Smooth muscle cell (in vitro differentiated cells): ENCODE data around the gene WAPL. TPM values are rescaled to one million over a fixed set of nuclear protein-coding genes. Genes with fewer than 3 reads are reported as not detected.

Experiments used
- DNase-seq: peaks from one replicate; lab custom pipeline; 2025; ENCODE audit not compliant: unreplicated experiment; lab: John Stamatoyannopoulos, UW
- H2AFZ ChIP-seq: fragments of 200-600 bp; sonication (generic); 2 replicates; pipeline ENCODE4 v1.6.0; 2016; ENCODE audit warnings: antibody characterized with exemption, low read depth, mild to moderate bottlenecking
- H3F3A ChIP-seq: fragments of 200-600 bp; sonication (generic); 2 replicates; pipeline ENCODE4 v1.6.0; 2017; ENCODE audit warnings: antibody characterized with exemption, low read depth
- H3K27ac ChIP-seq: fragments of 200-600 bp; sonication (generic); 2 replicates; pipeline ENCODE4 v1.5.1; 2016; ENCODE audit warnings: low read depth, mild to moderate bottlenecking
- H3K27me3 ChIP-seq: fragments of 200-600 bp; sonication (generic); 2 replicates; pipeline ENCODE4 v1.6.1; 2016; ENCODE audit warnings: low read depth, mild to moderate bottlenecking
- H3K36me3 ChIP-seq: fragments of 200-600 bp; sonication (generic); 2 replicates; pipeline ENCODE4 v1.5.1; 2016; ENCODE audit warnings: low read depth
- H3K4me1 ChIP-seq: fragments of 200-600 bp; sonication (generic); 2 replicates; pipeline ENCODE4 v1.5.1; 2016; ENCODE audit warnings: low read depth
- H3K4me2 ChIP-seq: fragments of 200-600 bp; sonication (generic); 2 replicates; pipeline ENCODE4 v1.6.0; 2016; ENCODE audit warnings: mild to moderate bottlenecking
- H3K4me3 ChIP-seq: fragments of 200-600 bp; sonication (generic); 2 replicates; pipeline ENCODE4 v1.5.1; 2016; ENCODE audit warnings: mild to moderate bottlenecking
- H3K79me2 ChIP-seq: fragments of 200-600 bp; sonication (generic); 2 replicates; pipeline ENCODE4 v1.6.0; 2016; ENCODE audit warnings: low read depth, mild to moderate bottlenecking
- H3K9ac ChIP-seq: fragments of 200-600 bp; sonication (generic); 2 replicates; pipeline ENCODE4 v1.6.0; 2016; ENCODE audit warnings: low read depth
- H3K9me3 ChIP-seq: fragments of 200-600 bp; sonication (generic); replicated peaks from 2 replicates; pipeline ENCODE4 v1.5.1; 2016; ENCODE audit warnings: low read depth
- H4K20me1 ChIP-seq: fragments of 200-600 bp; sonication (generic); 2 replicates; pipeline ENCODE4 v1.6.0; 2016; ENCODE audit warnings: low read depth
- CTCF ChIP-seq: fragments of 200-600 bp; sonication (generic); IDR thresholded peaks from 2 replicates; pipeline ENCODE4 v1.5.1; 2017; ENCODE audit warnings: borderline replicate concordance, mild to moderate bottlenecking, antibody characterized with exemption; ENCODE audit not compliant: insufficient read depth, poor library complexity, severe bottlenecking
- WGBS: methylation state at CpG from one replicate; pipeline ENCODE4 v1.1.7; 2016; ENCODE audit warnings: low lambda C conversion rate; 5-methylcytosine and 5-hydroxymethylcytosine counted together
- polyA plus RNA-seq: library from polyadenylated mRNA; unstranded; fragments of >200 nt; fragmentation: Nextera tagmentation; extraction: Ambion mirVana; gene quantifications from 2 replicates; pipeline ENCODE4 v1.2.1, GENCODE V29; 2016
- total RNA-seq: library from RNA; depleted of rRNA; stranded (reverse); fragments of >200 nt; gene quantifications from 2 replicates; pipeline ENCODE4 v1.2.3, GENCODE V29; 2014

The WAPL gene
- total and polyA plus RNA-seq, 2 experiments from 2014 or later, result 14.0 to 30.5 TPM

- H3K4me2 ChIP-seq, result no peak overlapping the region
- H3F3A ChIP-seq, result no peaks in the 10 kb centered on the region
- no peak for DNase-seq
- no peak overlapping the region for H3K9ac ChIP-seq
- H3K4me3 ChIP-seq, result no peak overlapping the region
- H2AFZ ChIP-seq, result no peak overlapping the region
- peaks cover 48% of the 10 kb centered on the region for H3K27me3 ChIP-seq
- no peak overlapping the region for H3K27ac ChIP-seq
- no peaks in the 10 kb centered on the region for H3K4me1 ChIP-seq
- no peak for TF ChIP-seq CTCF
- H3K9me3 ChIP-seq, result no peaks in the 10 kb centered on the region
- 93% methylated on average over 7 of the region's 7 CpGs for whole genome bisulfite sequencing
- H4K20me1 ChIP-seq, result no peaks in the 10 kb centered on the region
- no peaks in the 10 kb centered on the region for H3K79me2 ChIP-seq
- H3K36me3 ChIP-seq, result no peaks in the 10 kb centered on the region
These were observed 128.9 kb downstream of the WAPL start for GRCh38 chr10:86392723-86393094.

DNA sequence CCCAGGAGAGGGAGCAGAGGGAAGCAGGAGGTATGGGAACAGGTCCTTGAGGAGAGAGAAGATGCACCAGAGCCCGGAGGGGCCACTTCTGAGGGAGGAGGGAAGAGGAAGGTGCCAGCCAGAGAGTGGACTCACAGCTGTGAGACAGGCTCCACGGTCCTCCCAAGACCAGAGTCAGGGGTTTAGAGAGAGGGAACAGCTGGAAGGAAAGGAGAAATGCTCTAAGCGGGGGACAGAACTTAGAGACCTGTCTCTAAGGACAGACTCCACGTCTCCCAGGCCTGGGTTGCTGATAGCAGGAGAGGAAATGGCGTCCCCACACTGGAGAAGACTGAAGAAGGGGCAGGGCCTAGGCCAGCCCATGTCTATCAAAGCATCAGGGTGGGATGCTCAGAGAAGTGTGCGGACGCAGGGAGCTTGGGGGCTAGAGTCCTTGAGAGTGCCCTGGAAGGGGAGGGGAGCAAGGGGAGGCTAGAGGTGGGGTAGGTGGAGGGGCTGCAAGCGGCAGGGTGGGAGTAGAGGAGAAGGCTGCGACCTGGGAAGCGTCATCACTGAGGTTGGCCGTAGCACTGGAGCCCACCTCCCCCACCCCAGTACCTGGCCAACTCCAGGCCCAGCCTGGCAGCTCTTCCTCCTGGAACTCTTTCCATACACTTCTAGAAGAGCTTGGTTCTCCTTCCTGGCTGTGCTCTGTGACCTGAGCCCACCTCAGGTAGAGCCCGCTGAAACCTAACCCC, 129.4 kb downstream of the WAPL start:
- Histone ChIP-seq H3K27ac (no peak overlapping the region), H3K79me2 (no peaks in the 10 kb centered on the region), H3F3A (no peaks in the 10 kb centered on the region), H3K9ac (no peak overlapping the region), H3K27me3 (peaks cover 50% of the 10 kb centered on the region), H4K20me1 (no peaks in the 10 kb centered on the region), H3K4me2 (no peak overlapping the region), H3K4me1 (no peaks in the 10 kb centered on the region), H3K4me3 (no peak overlapping the region), H3K36me3 (no peaks in the 10 kb centered on the region), H2AFZ (no peak overlapping the region), H3K9me3 (no peaks in the 10 kb centered on the region)
- TF ChIP-seq CTCF, result no peak
- no peak for DNase-seq
- WGBS, result 74% methylated on average over 12 of the region's 12 CpGs

DNA sequence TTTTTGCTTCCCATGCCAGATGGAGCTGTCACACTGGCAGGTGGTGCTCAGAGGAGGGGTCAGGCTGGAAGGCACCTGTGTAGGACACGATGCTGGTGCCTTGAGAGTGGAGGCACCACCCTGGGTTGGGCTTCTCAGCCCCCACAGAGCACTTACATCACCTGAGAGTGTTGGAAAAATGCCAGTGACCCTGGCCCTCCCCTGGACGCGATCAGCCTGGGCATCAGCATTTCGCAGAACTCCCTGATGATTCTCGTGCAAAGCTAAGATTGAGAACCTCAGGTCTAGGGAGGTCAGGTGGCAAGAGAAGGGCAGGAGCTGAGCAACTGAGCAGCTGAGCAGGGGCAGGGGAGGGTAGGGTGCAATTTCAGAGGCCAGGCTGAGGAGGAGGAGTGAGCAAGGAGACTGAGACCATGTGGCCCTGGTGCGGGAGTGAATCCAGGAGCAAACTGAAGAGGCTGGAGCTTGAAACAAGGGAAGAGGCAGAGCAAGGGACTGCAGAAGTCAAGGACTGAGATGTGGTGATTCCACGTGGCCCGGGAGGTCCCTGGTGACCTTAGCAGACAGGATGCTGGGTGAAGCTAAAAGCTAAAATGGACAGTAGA, 130.3 kb downstream of the WAPL start:
- H2AFZ ChIP-seq, result no peak overlapping the region
- H3K27me3 ChIP-seq, result peaks cover 42% of the 10 kb centered on the region
- no peak for TF ChIP-seq CTCF
- DNase-seq, result no peak
- WGBS, result 92% methylated on average over 8 of the region's 8 CpGs
- H3K9ac ChIP-seq, result no peak overlapping the region
- H3K27ac ChIP-seq, result no peak overlapping the region
- no peaks in the 10 kb centered on the region for H3K36me3 ChIP-seq
- no peak overlapping the region for H3K4me3 ChIP-seq
- H3K4me2 ChIP-seq, result no peak overlapping the region
- H3K79me2 ChIP-seq, result no peaks in the 10 kb centered on the region
- H4K20me1 ChIP-seq, result no peaks in the 10 kb centered on the region
- H3K4me1 ChIP-seq, result no peaks in the 10 kb centered on the region
- no peaks in the 10 kb centered on the region for H3F3A ChIP-seq
- H3K9me3 ChIP-seq, result no peaks in the 10 kb centered on the region
